CD4-positive, CD25-positive, alpha-beta regulatory T cell (primary cell): ENCODE data around the gene PKNOX2. TPM values are rescaled to one million over a fixed set of nuclear protein-coding genes. Genes with fewer than 3 reads are reported as not detected.

Experiments used
- ATAC-seq, 2 donors: fragments of 150-1000 bp; cut with Tn5 transposase; one replicate each; pipeline ENCODE4 v1.10.0; 2021; ENCODE audit warnings: low read depth in 2 of 2, moderate number of reproducible peaks in 2 of 2, moderate library complexity in 1 of 2
- DNase-seq, 3 donors: peaks; one replicate each; pipeline versions ENCODE4 v3.0.0 to v3.0.0-alpha.2; 2012 to 2022; ENCODE audit warnings: mixed read lengths in 1 of 3
- H3K27ac ChIP-seq: one replicate; pipeline ENCODE4 v1.7.0; 2013; ENCODE audit warnings: mild to moderate bottlenecking, low read length; ENCODE audit not compliant: insufficient read depth, poor library complexity, severe bottlenecking
- H3K27me3 ChIP-seq: one replicate; pipeline ENCODE4 v1.7.0; 2013; ENCODE audit warnings: low read length; ENCODE audit not compliant: control insufficient read depth, insufficient read depth
- H3K36me3 ChIP-seq: one replicate; pipeline ENCODE4 v1.7.0; 2013; ENCODE audit warnings: mild to moderate bottlenecking, low read length, moderate library complexity; ENCODE audit not compliant: control insufficient read depth, insufficient read depth
- H3K4me1 ChIP-seq: 2 replicates; pipeline ENCODE4 v1.7.0; 2013; ENCODE audit warnings: mild to moderate bottlenecking, low read length; ENCODE audit not compliant: insufficient read depth, control insufficient read depth, poor library complexity, severe bottlenecking
- H3K4me3 ChIP-seq: one replicate; pipeline ENCODE4 v1.7.0; 2013; ENCODE audit warnings: low read depth, mild to moderate bottlenecking, low read length, moderate library complexity
- H3K9me3 ChIP-seq, 2 experiments: 1 replicate in 1 of 2; 2 replicates in 1 of 2; pipeline ENCODE4 v1.7.0; 2013; ENCODE audit warnings: low read length in 2 of 2, mild to moderate bottlenecking in 1 of 2, moderate library complexity in 1 of 2; ENCODE audit not compliant: control insufficient read depth in 2 of 2
- H3K27ac Mint-ChIP-seq, 3 donors: one replicate each; pipeline ENCODE4 v1.8.0; 2020 to 2022; ENCODE audit warnings: mild to moderate bottlenecking in 3 of 3, mixed read lengths in 3 of 3, moderate library complexity in 2 of 3
- H3K27me3 Mint-ChIP-seq: one replicate; pipeline ENCODE4 v1.8.0; 2022; ENCODE audit warnings: mild to moderate bottlenecking, mixed read lengths
- H3K36me3 Mint-ChIP-seq: one replicate; pipeline ENCODE4 v1.8.0; 2020; ENCODE audit warnings: mixed read lengths
- H3K4me1 Mint-ChIP-seq, 4 donors: one replicate each; pipeline ENCODE4 v1.8.0; 2020 to 2022; ENCODE audit warnings: mixed read lengths in 4 of 4, mild to moderate bottlenecking in 1 of 4
- H3K4me3 Mint-ChIP-seq, 4 donors: one replicate each; pipeline ENCODE4 v1.8.0; 2020 to 2022; ENCODE audit warnings: mild to moderate bottlenecking in 4 of 4, mixed read lengths in 4 of 4, moderate library complexity in 3 of 4
- H3K9me3 Mint-ChIP-seq, 7 donors: one replicate each; pipeline ENCODE4 v1.8.0; 2020 to 2022; ENCODE audit warnings: mixed read lengths in 7 of 7, mild to moderate bottlenecking in 3 of 7, moderate library complexity in 2 of 7
- polyA plus RNA-seq, 4 donors: library from polyadenylated mRNA; unstranded; fragments of 300-500 nt; fragmentation: Illumina TruSeq; gene quantifications; one replicate each; pipeline ENCODE4 v1.2.3, GENCODE V29; 2021
- total RNA-seq: library from RNA; stranded (reverse); gene quantifications from one replicate; pipeline ENCODE4 v1.2.3, GENCODE V29; 2022

PKNOX2 gene
- total and polyA plus RNA-seq, 5 donors from 2014 or later: not detected

DNA sequence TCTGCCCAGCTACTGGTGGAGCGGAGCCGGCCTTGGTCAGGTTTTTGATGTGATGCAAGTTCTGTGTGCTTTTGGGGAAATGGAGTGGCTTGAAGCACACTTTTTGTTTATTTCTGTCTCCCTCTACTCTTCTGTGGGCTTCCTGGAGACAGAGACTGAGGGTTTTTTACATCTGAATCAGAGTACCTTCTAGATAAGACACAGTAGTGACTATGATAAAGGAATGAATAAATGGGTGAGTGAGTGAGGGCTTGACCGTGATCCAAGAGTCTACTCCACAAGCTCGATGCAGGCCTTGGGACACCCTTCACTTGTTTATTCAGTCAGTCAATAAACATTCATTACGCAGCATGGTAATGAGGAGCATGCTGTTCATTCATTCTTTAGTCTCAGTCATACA, 125.7 kb downstream of the PKNOX2 start:
- no peaks in the 10 kb centered on the region for H3K9me3 ChIP-seq
- no peak overlapping the region for H3K27ac Mint-ChIP-seq
- H3K4me1 Mint-ChIP-seq: no peaks in the 10 kb centered on the region
- H3K9me3 Mint-ChIP-seq: peaks cover 0 to 2% (median 0%) of the 10 kb centered on the region in 7 donors
- no peak overlapping the region for H3K27ac ChIP-seq
- H3K4me3 ChIP-seq: no peak overlapping the region
- DNase-seq (no peak), ATAC-seq (no peak)
- H3K4me1 ChIP-seq: no peaks in the 10 kb centered on the region
- peaks cover 6% of the 10 kb centered on the region for H3K27me3 Mint-ChIP-seq
- no peaks in the 10 kb centered on the region for H3K36me3 ChIP-seq
- no peak overlapping the region for H3K4me3 Mint-ChIP-seq
- peaks cover 2% of the 10 kb centered on the region for H3K27me3 ChIP-seq
- no peaks in the 10 kb centered on the region for H3K36me3 Mint-ChIP-seq

DNA sequence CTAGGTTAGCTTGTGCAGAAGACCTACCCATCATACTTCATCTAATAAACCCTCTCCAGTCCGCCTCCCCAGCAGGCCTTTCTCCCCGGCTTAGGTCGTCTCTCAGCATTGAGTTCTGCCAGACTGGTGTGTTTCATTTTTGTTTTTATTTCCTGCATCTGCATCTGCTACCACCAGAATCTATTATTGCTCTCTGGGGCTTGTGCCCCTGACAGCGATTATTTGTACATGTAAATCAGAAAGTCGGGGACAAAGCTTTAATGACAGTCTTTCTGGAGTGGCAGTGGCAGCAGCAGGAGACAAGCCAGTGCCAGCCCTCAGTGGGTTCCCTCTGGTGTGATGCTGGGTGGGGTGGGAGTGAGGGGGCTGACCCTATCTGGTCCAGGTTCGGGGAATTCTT, 127.5 kb downstream of the PKNOX2 start:
- DNase-seq: no peak
- no peaks in the 10 kb centered on the region for H3K4me1 ChIP-seq
- Mint-ChIP-seq H3K4me3 (no peak overlapping the region), H3K9me3 (peaks cover 0 to 2% (median 0%) of the 10 kb centered on the region in 7 donors), H3K27me3 (peaks cover 6% of the 10 kb centered on the region), H3K27ac (no peak overlapping the region), H3K4me1 (no peaks in the 10 kb centered on the region), H3K36me3 (no peaks in the 10 kb centered on the region)
- no peak overlapping the region for H3K27ac ChIP-seq
- ATAC-seq: no peak
- H3K9me3 ChIP-seq: no peaks in the 10 kb centered on the region
- H3K4me3 ChIP-seq: no peak overlapping the region
- H3K27me3 ChIP-seq: peaks cover 2% of the 10 kb centered on the region
- H3K36me3 ChIP-seq: no peaks in the 10 kb centered on the region

DNA sequence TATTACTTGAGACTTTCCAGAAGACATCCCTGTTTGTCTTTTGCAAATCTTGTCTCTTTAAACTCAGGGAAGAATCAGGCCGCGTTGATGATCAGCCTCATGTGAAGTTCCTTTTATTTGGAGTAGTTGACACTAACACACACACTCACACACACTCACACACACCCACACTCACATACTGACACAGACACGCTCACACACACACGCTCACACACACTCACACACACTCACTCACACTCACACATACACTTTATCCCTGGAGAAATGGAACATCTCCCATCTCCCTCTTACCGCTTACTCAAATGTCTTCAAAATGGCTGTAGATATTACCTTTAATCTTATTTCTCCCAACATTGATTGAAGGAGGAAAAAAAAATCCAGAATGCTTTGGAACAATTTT, 129.0 kb downstream of the PKNOX2 start:
- Histone ChIP-seq H3K4me1 (no peaks in the 10 kb centered on the region), H3K9me3 (no peaks in the 10 kb centered on the region), H3K27me3 (peaks cover 2% of the 10 kb centered on the region), H3K36me3 (no peaks in the 10 kb centered on the region), H3K4me3 (no peak overlapping the region), H3K27ac (no peak overlapping the region)
- H3K36me3 Mint-ChIP-seq: no peaks in the 10 kb centered on the region
- no peak overlapping the region for H3K27ac Mint-ChIP-seq
- H3K9me3 Mint-ChIP-seq: peaks cover 0 to 2% (median 0%) of the 10 kb centered on the region in 7 donors
- ATAC-seq (no peak), DNase-seq (no peak)
- H3K27me3 Mint-ChIP-seq: peaks cover 6% of the 10 kb centered on the region
- no peak overlapping the region for H3K4me3 Mint-ChIP-seq
- H3K4me1 Mint-ChIP-seq: no peaks in the 10 kb centered on the region

DNA sequence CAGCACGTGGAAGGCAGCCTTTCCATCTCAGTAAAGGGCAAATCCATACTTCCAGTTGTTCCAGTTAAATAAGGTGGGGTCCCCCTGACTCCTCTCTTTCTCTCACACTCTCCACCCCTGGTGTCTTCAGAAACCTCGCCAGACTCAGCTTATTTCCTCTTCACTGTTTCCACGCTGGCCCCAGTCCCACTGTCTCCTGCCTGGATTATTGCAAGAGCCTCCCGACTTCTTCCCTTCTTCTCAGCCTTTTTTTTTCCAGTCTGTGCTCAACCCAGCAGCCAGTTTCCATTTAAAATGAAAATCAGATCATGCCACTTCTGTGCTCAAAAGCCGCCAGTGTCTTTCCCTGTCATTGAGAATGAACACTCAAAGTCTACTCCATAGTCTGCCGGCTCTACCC, 131.4 kb downstream of the PKNOX2 start:
- Histone ChIP-seq H3K9me3 (no peaks in the 10 kb centered on the region), H3K27me3 (no peaks in the 10 kb centered on the region), H3K36me3 (no peaks in the 10 kb centered on the region), H3K4me1 (no peaks in the 10 kb centered on the region), H3K27ac (no peak overlapping the region), H3K4me3 (no peak overlapping the region)
- DNase-seq (no peak), ATAC-seq (no peak)
- H3K27me3 Mint-ChIP-seq: peaks cover 6% of the 10 kb centered on the region
- H3K27ac Mint-ChIP-seq: no peak overlapping the region
- H3K9me3 Mint-ChIP-seq: no peaks in the 10 kb centered on the region
- H3K36me3 Mint-ChIP-seq: no peaks in the 10 kb centered on the region
- no peak overlapping the region for H3K4me3 Mint-ChIP-seq
- no peaks in the 10 kb centered on the region for H3K4me1 Mint-ChIP-seq

DNA sequence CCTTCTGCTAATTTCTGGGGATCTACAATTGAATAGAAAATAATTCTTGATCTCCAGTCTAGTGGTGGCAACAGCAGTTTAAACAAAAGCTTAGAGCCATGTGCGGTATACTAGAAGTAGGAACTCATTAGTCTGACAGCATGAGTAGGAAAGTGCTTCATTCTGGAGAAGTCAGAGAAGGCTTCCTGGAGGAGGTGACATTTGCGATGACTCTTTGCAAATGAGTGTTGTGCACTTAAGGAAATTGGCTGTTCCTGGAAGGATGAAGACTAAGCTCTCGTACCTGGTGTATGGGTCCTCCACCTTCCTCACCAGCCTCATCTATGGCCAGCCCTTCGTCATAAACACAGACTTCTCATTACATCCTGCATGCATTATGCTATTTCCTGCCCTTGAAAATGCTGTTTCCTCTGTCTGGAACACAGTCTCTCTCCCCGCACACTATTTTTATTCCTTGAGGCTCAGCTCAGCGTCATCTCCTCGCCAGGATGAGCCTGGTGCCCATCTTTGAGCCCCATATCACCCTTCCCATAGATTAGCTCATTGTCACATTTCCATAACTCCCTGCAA, 132.9 kb downstream of the PKNOX2 start:
- Histone ChIP-seq H3K36me3 (no peaks in the 10 kb centered on the region), H3K27ac (no peak overlapping the region), H3K9me3 (no peaks in the 10 kb centered on the region), H3K4me3 (no peak overlapping the region), H3K4me1 (no peaks in the 10 kb centered on the region), H3K27me3 (no peaks in the 10 kb centered on the region)
- H3K4me3 Mint-ChIP-seq: no peak overlapping the region
- no peaks in the 10 kb centered on the region for H3K4me1 Mint-ChIP-seq
- H3K9me3 Mint-ChIP-seq: no peaks in the 10 kb centered on the region
- peaks cover 6% of the 10 kb centered on the region for H3K27me3 Mint-ChIP-seq
- no peak overlapping the region for H3K27ac Mint-ChIP-seq
- H3K36me3 Mint-ChIP-seq: no peaks in the 10 kb centered on the region
- ATAC-seq: no peak
- no peak for DNase-seq

DNA sequence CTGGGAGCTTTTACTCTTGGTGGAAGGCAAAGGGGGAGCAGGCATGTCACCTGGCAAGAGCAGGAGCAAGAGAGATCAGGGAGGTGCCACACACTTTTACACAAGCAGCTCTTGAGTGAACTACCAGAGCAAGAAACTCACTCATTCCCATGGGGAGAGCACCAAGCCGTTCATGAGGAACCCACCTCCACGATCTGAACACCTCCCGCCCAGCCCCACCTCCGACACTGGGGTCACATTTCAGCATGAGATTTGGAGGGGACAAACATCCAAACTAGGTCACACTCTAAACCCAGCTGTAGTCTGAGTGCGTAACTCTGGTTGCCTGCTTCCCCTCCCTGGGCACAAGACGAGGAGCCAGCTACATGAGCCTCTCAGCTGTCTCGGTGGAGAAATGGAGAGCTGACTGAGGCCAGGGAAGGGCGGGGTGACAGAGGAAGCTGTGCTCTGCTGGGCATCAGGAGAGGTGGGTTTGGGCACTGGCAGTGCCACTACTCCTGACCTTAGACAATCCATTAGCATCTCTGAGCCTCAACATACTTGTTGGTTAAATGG, 134.6 kb downstream of the PKNOX2 start:
- no peak overlapping the region for H3K27ac ChIP-seq
- no peaks in the 10 kb centered on the region for H3K9me3 ChIP-seq
- no peaks in the 10 kb centered on the region for H3K4me1 ChIP-seq
- Mint-ChIP-seq H3K4me3 (no peak overlapping the region), H3K27ac (no peak overlapping the region), H3K36me3 (no peaks in the 10 kb centered on the region), H3K27me3 (peaks cover under 1% of the 10 kb centered on the region), H3K4me1 (no peaks in the 10 kb centered on the region), H3K9me3 (no peaks in the 10 kb centered on the region)
- no peaks in the 10 kb centered on the region for H3K36me3 ChIP-seq
- DNase-seq (no peak), ATAC-seq (no peak)
- H3K27me3 ChIP-seq: no peaks in the 10 kb centered on the region
- H3K4me3 ChIP-seq: no peak overlapping the region

DNA sequence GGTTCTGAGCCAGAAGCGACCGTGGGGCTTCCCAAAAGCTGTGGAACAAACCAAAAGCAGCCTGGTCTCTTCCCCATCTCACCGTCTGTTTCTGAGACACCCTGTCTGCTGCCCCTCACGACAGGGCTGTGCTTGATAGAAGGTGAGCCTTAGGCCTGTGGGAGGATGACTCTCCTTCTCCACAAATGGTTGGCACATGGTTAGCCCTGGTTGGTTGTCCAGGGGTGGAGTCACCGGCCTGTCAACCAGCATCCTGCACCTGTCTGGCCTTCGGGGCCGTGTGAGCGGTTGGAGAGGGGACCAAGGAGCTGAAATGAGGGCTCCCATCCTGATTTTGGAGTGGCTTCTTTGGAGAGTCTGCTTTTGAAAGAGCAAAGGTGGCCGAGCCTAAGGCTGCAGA, 135.3 kb downstream of the PKNOX2 start:
- Histone ChIP-seq H3K9me3 (no peaks in the 10 kb centered on the region), H3K27me3 (no peaks in the 10 kb centered on the region), H3K27ac (no peak overlapping the region), H3K4me3 (no peak overlapping the region), H3K4me1 (no peaks in the 10 kb centered on the region), H3K36me3 (no peaks in the 10 kb centered on the region)
- H3K4me1 Mint-ChIP-seq: no peaks in the 10 kb centered on the region
- no peak overlapping the region for H3K27ac Mint-ChIP-seq
- H3K27me3 Mint-ChIP-seq: no peaks in the 10 kb centered on the region
- DNase-seq (no peak), ATAC-seq (no peak)
- H3K4me3 Mint-ChIP-seq: no peak overlapping the region
- H3K9me3 Mint-ChIP-seq: no peaks in the 10 kb centered on the region
- no peaks in the 10 kb centered on the region for H3K36me3 Mint-ChIP-seq

DNA sequence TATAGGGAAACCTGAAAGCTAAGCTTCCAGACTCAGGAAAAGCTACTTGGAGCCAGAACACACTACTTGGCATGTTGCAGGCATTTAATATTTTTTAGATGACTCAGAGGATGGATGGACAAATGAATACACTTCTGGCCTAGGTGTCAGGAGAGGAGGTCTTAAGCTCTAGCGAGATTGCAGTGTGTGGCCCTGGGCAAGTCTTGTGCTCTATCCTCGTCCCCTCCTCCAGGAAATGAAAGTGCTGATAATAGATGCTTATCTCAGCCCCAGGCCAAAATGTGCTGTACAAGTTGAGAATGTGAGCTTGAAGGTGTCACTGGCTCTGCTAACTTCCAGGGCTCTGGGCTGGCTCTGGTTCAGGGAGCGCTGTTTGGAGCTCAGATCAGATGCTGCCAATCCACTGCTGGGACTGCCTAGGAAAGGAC, 136.3 kb downstream of the PKNOX2 start:
- no peaks in the 10 kb centered on the region for H3K9me3 ChIP-seq
- Mint-ChIP-seq H3K9me3 (no peaks in the 10 kb centered on the region), H3K27ac (no peak overlapping the region), H3K27me3 (no peaks in the 10 kb centered on the region), H3K4me1 (no peaks in the 10 kb centered on the region), H3K36me3 (no peaks in the 10 kb centered on the region), H3K4me3 (no peak overlapping the region)
- no peak for DNase-seq
- H3K4me1 ChIP-seq: no peaks in the 10 kb centered on the region
- no peak for ATAC-seq
- H3K4me3 ChIP-seq: no peak overlapping the region
- H3K27me3 ChIP-seq: no peaks in the 10 kb centered on the region
- H3K27ac ChIP-seq: no peak overlapping the region
- H3K36me3 ChIP-seq: no peaks in the 10 kb centered on the region
